Measurements from ENCODE around the gene LASP1.

Gene LASP1

GRCh38 chr17:38848939-38849605, 20.8 kb upstream of the LASP1 start:
- H4K20me1 ChIP-seq (ENCODE audit: control insufficient read depth, insufficient read depth, low read depth, low read length) = peaks cover 38% of the 10 kb centered on the region
- H3K36me3 ChIP-seq (ENCODE audit: control insufficient read depth, low read length) = peaks cover 62% of the 10 kb centered on the region
- H3K79me2 ChIP-seq (ENCODE audit: control insufficient read depth, low read length) = peaks cover 34% of the 10 kb centered on the region
- no peaks in the 10 kb centered on the region for H3K9me2 ChIP-seq (replicated peaks; ENCODE audit: control insufficient read depth, low read length)
- H3F3A ChIP-seq (ENCODE audit: control insufficient read depth, insufficient read depth) = peaks cover 83% of the 10 kb centered on the region
- peaks cover 22% of the 10 kb centered on the region for H3K4me1 ChIP-seq (ENCODE audit: control insufficient read depth, low read length)
- no peak overlapping the region for H3K4me2 ChIP-seq (ENCODE audit: low read length)
- no peak overlapping the region for H3K27ac ChIP-seq (ENCODE audit: low read depth, low read length)
- no peak overlapping the region for H3K4me3 ChIP-seq (ENCODE audit: low read length)
- TF ChIP-seq EZH2phosphoT487 (IDR thresholded peaks at IDR 0.05; ENCODE audit: borderline replicate concordance, low read length) = no peak
- TF ChIP-seq, protein P1, sequence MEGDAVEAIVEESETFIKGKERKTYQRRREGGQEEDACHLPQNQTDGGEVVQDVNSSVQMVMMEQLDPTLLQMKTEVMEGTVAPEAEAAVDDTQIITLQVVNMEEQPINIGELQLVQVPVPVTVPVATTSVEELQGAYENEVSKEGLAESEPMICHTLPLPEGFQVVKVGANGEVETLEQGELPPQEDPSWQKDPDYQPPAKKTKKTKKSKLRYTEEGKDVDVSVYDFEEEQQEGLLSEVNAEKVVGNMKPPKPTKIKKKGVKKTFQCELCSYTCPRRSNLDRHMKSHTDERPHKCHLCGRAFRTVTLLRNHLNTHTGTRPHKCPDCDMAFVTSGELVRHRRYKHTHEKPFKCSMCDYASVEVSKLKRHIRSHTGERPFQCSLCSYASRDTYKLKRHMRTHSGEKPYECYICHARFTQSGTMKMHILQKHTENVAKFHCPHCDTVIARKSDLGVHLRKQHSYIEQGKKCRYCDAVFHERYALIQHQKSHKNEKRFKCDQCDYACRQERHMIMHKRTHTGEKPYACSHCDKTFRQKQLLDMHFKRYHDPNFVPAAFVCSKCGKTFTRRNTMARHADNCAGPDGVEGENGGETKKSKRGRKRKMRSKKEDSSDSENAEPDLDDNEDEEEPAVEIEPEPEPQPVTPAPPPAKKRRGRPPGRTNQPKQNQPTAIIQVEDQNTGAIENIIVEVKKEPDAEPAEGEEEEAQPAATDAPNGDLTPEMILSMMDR (IDR thresholded peaks at IDR 0.05; ENCODE audit: low read depth, low read length, poor library complexity, severe bottlenecking) = no peak
- H3K9me3 ChIP-seq (ENCODE audit: control insufficient read depth, insufficient read depth, low read length) = no peaks in the 10 kb centered on the region
- no peaks in the 10 kb centered on the region for H3K27me3 ChIP-seq (ENCODE audit: control insufficient read depth, low read length)

DNA sequence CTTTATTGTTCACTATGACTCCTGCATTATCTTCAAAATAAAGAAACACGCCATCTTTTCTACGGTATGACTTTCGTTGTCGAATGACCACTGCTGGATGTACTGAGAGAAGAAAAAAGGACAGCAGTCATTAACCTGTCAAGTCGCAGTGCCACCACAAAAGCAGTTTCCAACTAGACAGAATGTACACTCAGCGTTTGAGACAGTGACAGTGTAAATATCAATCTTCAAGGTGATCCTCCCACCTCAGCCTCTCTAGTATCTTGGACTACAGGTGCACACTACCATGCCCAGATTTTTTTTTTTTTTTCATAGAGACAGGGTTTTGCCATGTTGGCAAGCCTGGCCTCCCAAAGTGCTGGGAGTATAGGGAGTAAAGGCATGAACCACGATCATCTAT, 19.5 kb upstream of the LASP1 start:
- Histone ChIP-seq H3K9me2 (replicated peaks; ENCODE audit: control insufficient read depth, low read length) (no peaks in the 10 kb centered on the region), H3K27me3 (ENCODE audit: control insufficient read depth, low read length) (no peaks in the 10 kb centered on the region), H3K4me3 (ENCODE audit: low read length) (peak overlapping the region; percentile 85; the same call in 1 of the 2 replicates), H3K36me3 (ENCODE audit: control insufficient read depth, low read length) (peaks cover 62% of the 10 kb centered on the region), H3K9me3 (ENCODE audit: control insufficient read depth, insufficient read depth, low read length) (no peaks in the 10 kb centered on the region), H3K27ac (ENCODE audit: low read depth, low read length) (no peak overlapping the region), H3K79me2 (ENCODE audit: control insufficient read depth, low read length) (peaks cover 34% of the 10 kb centered on the region), H3F3A (ENCODE audit: control insufficient read depth, insufficient read depth) (peaks cover 73% of the 10 kb centered on the region), H4K20me1 (ENCODE audit: control insufficient read depth, insufficient read depth, low read depth, low read length) (peaks cover 38% of the 10 kb centered on the region), H3K4me1 (ENCODE audit: control insufficient read depth, low read length) (peaks cover 29% of the 10 kb centered on the region), H3K4me2 (ENCODE audit: low read length) (peak overlapping the region; percentile 75)
- TF ChIP-seq EZH2phosphoT487 (IDR thresholded peaks at IDR 0.05; ENCODE audit: borderline replicate concordance, low read length) = no peak
- TF ChIP-seq, protein P1 (IDR thresholded peaks at IDR 0.05; ENCODE audit: low read depth, low read length, poor library complexity, severe bottlenecking) = no peak

GRCh38 chr17:38851434-38851833, 18.4 kb upstream of the LASP1 start:
- Histone ChIP-seq H3K79me2 (ENCODE audit: control insufficient read depth, low read length) (peaks cover 34% of the 10 kb centered on the region), H4K20me1 (ENCODE audit: control insufficient read depth, insufficient read depth, low read depth, low read length) (peaks cover 38% of the 10 kb centered on the region), H3F3A (ENCODE audit: control insufficient read depth, insufficient read depth) (peaks cover 68% of the 10 kb centered on the region), H3K9me3 (ENCODE audit: control insufficient read depth, insufficient read depth, low read length) (no peaks in the 10 kb centered on the region), H3K9me2 (replicated peaks; ENCODE audit: control insufficient read depth, low read length) (no peaks in the 10 kb centered on the region), H3K4me2 (ENCODE audit: low read length) (peak overlapping the region; percentile 75), H3K27ac (ENCODE audit: low read depth, low read length) (peak overlapping the region; percentile 5; the same call in 1 of the 2 replicates), H3K27me3 (ENCODE audit: control insufficient read depth, low read length) (no peaks in the 10 kb centered on the region), H3K4me1 (ENCODE audit: control insufficient read depth, low read length) (peaks cover 29% of the 10 kb centered on the region), H3K4me3 (ENCODE audit: low read length) (peak overlapping the region; percentile 85), H3K36me3 (ENCODE audit: control insufficient read depth, low read length) (peaks cover 62% of the 10 kb centered on the region)
- TF ChIP-seq, protein P1 (IDR thresholded peaks at IDR 0.05; ENCODE audit: low read depth, low read length, poor library complexity, severe bottlenecking) = no peak
- no peak for TF ChIP-seq EZH2phosphoT487 (IDR thresholded peaks at IDR 0.05; ENCODE audit: borderline replicate concordance, low read length)

All from DOHH2 (cell line).